SK-MEL-5 (cell line): ENCODE data around the gene EMC9. TPM values are rescaled to one million over a fixed set of nuclear protein-coding genes. Genes with fewer than 3 reads are reported as not detected.
A peak's percentile ranks its signal among the peaks of the same experiment; 100 is the strongest.

Experiments used
- DNase-seq: peaks from one replicate; pipeline ENCODE4 v3.0.0-alpha.2; 2016; ENCODE audit warnings: low read depth, low spot score
- in situ Hi-C: cut with HindIII; loops from 2 replicates; pipeline ENCODE4 v1.10.0; 2016; ENCODE audit warnings: low sequenced_read_pairs, high pct_unique_total_duplicates, low pct_unique_long_range_greater_than_20kb
- total RNA-seq: library from RNA; depleted of rRNA; stranded (reverse); fragments of >200 nt; shearing (Covaris generic); gene quantifications from 2 replicates; pipeline ENCODE4 v1.2.3, GENCODE V29; 2014

The EMC9 gene
- total RNA-seq, 1 experiment from 2014 or later: 13.9 TPM

GRCh38 chr14:24138396-24139271 lies 2.8 kb downstream of the EMC9 start:
- no peak for DNase-seq
- in situ Hi-C loops: no loop called here

GRCh38 chr14:24137529-24138395 lies 3.6 kb downstream of the EMC9 start:
- in situ Hi-C loops: no loop called here

GRCh38 chr14:24136684-24137528 lies 4.5 kb downstream of the EMC9 start:
- in situ Hi-C loops: no loop called here
- DNase-seq: no peak

More at GRCh38 chr14:24137529-24138395, 3.6 kb downstream of the EMC9 start:
- no peak for DNase-seq

- in situ Hi-C loops: no loop called here
- peak; percentile 83 for DNase-seq
These were observed 5.3 kb downstream of the EMC9 start, which contains the start of gene PSME1 for GRCh38 chr14:24135834-24136683. Gene PSME1 (plus strand): TSS chr14:24136194. CDS start chr14:24136263, 69 bp downstream.

- no peak for DNase-seq
- in situ Hi-C loops: no loop called here
These were observed 5.9 kb downstream of the EMC9 start for GRCh38 chr14:24135584-24135833.

- in situ Hi-C loops: no loop called here
- no peak for DNase-seq
These were observed 7.7 kb downstream of the EMC9 start for GRCh38 chr14:24133735-24134134.

GRCh38 chr14:24132976-24133375 lies 8.4 kb downstream of the EMC9 start:
- DNase-seq: no peak
- in situ Hi-C loops: no loop called here

- DNase-seq: no peak
- in situ Hi-C loops: no loop called here
These were observed 9.2 kb downstream of the EMC9 start for GRCh38 chr14:24132061-24132685.

- in situ Hi-C loops: no loop called here
- DNase-seq: no peak
These were observed 9.8 kb downstream of the EMC9 start for GRCh38 chr14:24131549-24131966.

GRCh38 chr14:24130717-24131548 lies 10.5 kb downstream of the EMC9 start:
- in situ Hi-C loops: no loop called here
- DNase-seq: no peak

- in situ Hi-C loops: no loop called here
- DNase-seq: no peak
These were observed 11.0 kb downstream of the EMC9 start, which contains the start of gene FITM1 for GRCh38 chr14:24130380-24130716. Gene FITM1 (plus strand): TSS chr14:24130659. CDS start chr14:24131564, 905 bp downstream.

GRCh38 chr14:24129410-24129998 lies 11.9 kb downstream of the EMC9 start:
- in situ Hi-C loops: no loop called here

GRCh38 chr14:24127673-24128072 lies 13.7 kb downstream of the EMC9 start:
- in situ Hi-C loops: no loop called here
- no peak for DNase-seq

More at GRCh38 chr14:24129410-24129998, 11.9 kb downstream of the EMC9 start:
- no peak for DNase-seq

GRCh38 chr14:24126939-24127338 lies 14.5 kb downstream of the EMC9 start:
- DNase-seq: no peak
- in situ Hi-C loops: no loop called here
